GM23248 (cell line): ENCODE results near the gene HELQ.
"Not testable (repeated sequence)": the region's sequence is repeated elsewhere in the genome, so short reads cannot be mapped to it uniquely, and the experiment has no call there.

Experiments used
- EZH2 ChIP-seq: fragments of 200-600 bp; sonication (generic); IDR thresholded peaks from 2 replicates; pipeline ENCODE4 v1.6.1; 2018; ENCODE audit warnings: antibody characterized with exemption, mild to moderate bottlenecking; ENCODE audit not compliant: insufficient read depth, poor library complexity, severe bottlenecking
- EZH2phosphoT487 ChIP-seq: fragments of 200-600 bp; sonication (generic); IDR thresholded peaks from 2 replicates; pipeline ENCODE4 v1.6.1; 2018; ENCODE audit warnings: antibody characterized with exemption, moderate library complexity, mild to moderate bottlenecking, low read depth; ENCODE audit not compliant: insufficient read depth

GRCh38 chr4:83501671-83502070, 46.0 kb upstream of the HELQ start:
- TF ChIP-seq EZH2phosphoT487, EZH2: not testable (repeated sequence)
